GM23248 (cell line): ENCODE data around the gene GRIN1.

Experiments used
- EZH2 ChIP-seq: fragments of 200-600 bp; sonication (generic); IDR thresholded peaks from 2 replicates; pipeline ENCODE4 v1.6.1; 2018; ENCODE audit warnings: antibody characterized with exemption, mild to moderate bottlenecking; ENCODE audit not compliant: insufficient read depth, poor library complexity, severe bottlenecking
- EZH2phosphoT487 ChIP-seq: fragments of 200-600 bp; sonication (generic); IDR thresholded peaks from 2 replicates; pipeline ENCODE4 v1.6.1; 2018; ENCODE audit warnings: antibody characterized with exemption, moderate library complexity, mild to moderate bottlenecking, low read depth; ENCODE audit not compliant: insufficient read depth

- TF ChIP-seq EZH2 (no peak), EZH2phosphoT487 (no peak)
These were observed 72.6 kb downstream of the GRIN1 start for GRCh38 chr9:137211532-137211931.
